ENCODE measurements around the gene PSMD11. TPM values are rescaled to one million over a fixed set of nuclear protein-coding genes. Genes with fewer than 3 reads are reported as not detected.
A peak's percentile ranks its signal among the peaks of the same experiment; 100 is the strongest.

Gene PSMD11
- total RNA-seq, 1 donor from 2014 or later = 109 TPM

DNA sequence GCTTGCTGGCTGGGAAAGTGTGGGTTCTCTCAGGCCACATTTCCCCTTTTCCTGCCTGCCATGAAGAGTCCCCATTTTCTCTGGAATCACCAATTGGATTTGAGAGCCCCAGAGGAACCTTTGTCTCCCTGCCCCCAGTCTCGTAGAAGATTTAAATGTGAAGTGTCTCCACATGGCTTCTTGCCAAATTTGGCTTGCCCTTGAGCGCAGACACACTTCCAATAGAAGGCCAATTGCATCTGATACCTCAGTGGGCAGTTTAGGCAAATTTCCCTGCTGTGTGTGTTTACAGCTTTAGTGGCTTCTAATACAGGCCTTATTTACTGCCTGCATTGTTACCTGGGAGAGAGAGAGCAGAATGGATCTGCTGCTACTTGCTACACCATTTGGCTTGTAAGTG lies 72.1 kb downstream of the PSMD11 start:
- no peak for DNase-seq (ENCODE audit: extremely low spot score, unreplicated experiment)
- Mint-ChIP-seq H3K9me3 (no peaks in the 10 kb centered on the region), H3K36me3 (no peaks in the 10 kb centered on the region), H3K27ac (no peak overlapping the region), H3K27me3 (peaks cover 3% of the 10 kb centered on the region), H3K4me1 (ENCODE audit: unreplicated experiment) (peaks cover 37% of the 10 kb centered on the region), H3K4me3 (peak overlapping the region; percentile 42)
- TF ChIP-seq, protein P1, sequence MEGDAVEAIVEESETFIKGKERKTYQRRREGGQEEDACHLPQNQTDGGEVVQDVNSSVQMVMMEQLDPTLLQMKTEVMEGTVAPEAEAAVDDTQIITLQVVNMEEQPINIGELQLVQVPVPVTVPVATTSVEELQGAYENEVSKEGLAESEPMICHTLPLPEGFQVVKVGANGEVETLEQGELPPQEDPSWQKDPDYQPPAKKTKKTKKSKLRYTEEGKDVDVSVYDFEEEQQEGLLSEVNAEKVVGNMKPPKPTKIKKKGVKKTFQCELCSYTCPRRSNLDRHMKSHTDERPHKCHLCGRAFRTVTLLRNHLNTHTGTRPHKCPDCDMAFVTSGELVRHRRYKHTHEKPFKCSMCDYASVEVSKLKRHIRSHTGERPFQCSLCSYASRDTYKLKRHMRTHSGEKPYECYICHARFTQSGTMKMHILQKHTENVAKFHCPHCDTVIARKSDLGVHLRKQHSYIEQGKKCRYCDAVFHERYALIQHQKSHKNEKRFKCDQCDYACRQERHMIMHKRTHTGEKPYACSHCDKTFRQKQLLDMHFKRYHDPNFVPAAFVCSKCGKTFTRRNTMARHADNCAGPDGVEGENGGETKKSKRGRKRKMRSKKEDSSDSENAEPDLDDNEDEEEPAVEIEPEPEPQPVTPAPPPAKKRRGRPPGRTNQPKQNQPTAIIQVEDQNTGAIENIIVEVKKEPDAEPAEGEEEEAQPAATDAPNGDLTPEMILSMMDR (conservative IDR thresholded peaks at IDR 0.05) = no peak

DNA sequence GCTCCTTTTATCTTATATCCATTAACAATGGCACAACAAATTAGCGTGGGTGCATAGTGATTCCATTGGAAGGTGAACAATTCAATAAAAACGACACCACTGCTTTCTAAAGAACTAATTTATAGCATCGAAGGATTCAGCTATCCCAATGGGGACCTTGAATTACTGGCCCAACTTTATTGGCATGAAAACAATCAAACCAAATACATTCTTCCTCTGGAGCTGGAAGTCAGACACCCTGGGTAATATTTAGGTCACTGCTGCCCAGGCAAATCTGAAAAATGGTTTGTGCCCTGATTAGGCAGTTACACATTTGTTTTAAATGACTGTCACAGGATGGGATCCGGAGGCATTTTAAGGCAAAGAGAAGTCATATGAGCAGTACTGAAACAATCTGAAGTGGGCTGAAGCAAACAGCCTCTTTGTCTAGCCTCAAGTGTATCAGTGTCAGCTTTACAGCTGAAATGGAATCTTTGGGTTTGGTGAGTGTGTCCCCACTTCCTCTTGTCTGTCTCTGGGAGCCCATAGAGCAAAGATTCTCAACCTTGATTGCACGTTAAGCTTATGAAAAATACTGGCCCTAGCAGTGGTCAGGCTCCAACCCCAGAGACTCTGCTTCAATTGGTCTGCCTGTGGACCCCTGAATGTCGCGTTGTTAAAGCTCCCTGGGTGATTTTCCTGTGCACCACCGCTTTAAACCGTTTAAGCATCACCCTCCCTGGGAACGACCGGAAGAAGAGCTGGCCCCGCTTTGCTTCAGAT lies 72.8 kb downstream of the PSMD11 start:
- no peaks in the 10 kb centered on the region for H3K36me3 Mint-ChIP-seq
- H3K27ac Mint-ChIP-seq = no peak overlapping the region
- no peak overlapping the region for H3K4me3 Mint-ChIP-seq
- H3K9me3 Mint-ChIP-seq = no peaks in the 10 kb centered on the region
- no peak for DNase-seq (ENCODE audit: extremely low spot score, unreplicated experiment)
- TF ChIP-seq, protein P1 (conservative IDR thresholded peaks at IDR 0.05) = no peak
- H3K27me3 Mint-ChIP-seq = peaks cover 3% of the 10 kb centered on the region
- H3K4me1 Mint-ChIP-seq (ENCODE audit: unreplicated experiment) = peaks cover 38% of the 10 kb centered on the region

DNA sequence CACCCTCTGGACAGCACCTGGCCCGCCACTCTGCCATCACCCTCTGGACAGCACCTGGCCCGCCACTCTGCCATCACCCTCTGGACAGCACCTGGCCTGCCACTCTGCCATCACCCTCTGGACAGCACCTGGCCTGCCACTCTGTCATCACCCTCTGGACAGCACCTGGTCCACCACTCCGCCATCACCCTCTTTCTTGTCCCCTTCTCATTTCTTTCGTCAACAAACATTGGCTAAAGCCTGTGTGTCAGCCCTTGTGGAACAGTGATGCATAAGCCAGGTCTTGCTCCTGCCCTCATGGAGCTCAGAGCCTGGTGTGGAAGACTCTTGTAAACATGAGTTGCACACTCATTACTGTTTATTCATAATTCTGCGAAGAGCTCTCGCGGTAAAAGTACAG lies 73.7 kb downstream of the PSMD11 start:
- Mint-ChIP-seq H3K4me1 (ENCODE audit: unreplicated experiment) (peaks cover 42% of the 10 kb centered on the region), H3K36me3 (no peaks in the 10 kb centered on the region), H3K27ac (no peak overlapping the region), H3K4me3 (peak overlapping the region; percentile 80), H3K27me3 (peaks cover 3% of the 10 kb centered on the region), H3K9me3 (no peaks in the 10 kb centered on the region)
- TF ChIP-seq, protein P1 (conservative IDR thresholded peaks at IDR 0.05) = no peak
- DNase-seq (ENCODE audit: extremely low spot score, unreplicated experiment) = no peak

DNA sequence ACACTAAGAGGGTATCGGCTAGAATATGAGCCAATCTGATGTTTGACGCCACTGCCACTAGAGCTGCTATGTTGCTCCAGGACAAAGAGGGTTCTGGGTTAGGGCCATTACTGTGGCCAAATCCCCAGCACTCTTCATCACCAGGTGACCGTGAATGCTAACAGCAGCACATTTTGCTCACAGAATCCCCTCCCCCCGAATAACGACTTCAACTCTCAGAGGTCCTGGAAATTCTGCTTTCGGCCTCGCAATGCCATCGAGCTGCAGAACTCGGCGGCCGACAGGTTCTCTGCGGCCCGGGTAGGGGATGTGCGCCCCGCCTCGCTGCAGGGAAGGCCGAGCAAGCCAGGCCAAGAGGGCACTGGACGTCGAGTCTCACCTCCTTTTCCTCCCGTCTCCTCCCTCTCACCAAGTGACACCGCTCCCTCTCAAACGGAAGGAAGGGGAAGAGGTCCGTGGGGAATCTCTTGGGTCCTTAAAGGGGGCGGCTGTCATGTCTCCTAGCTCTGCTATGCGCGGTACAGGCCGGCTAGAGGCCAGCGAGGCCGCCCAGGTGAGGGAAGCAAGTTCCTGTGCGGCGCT lies 74.4 kb downstream of the PSMD11 start:
- Mint-ChIP-seq H3K36me3 (no peaks in the 10 kb centered on the region), H3K27me3 (peaks cover 3% of the 10 kb centered on the region), H3K9me3 (no peaks in the 10 kb centered on the region), H3K4me1 (ENCODE audit: unreplicated experiment) (peaks cover 46% of the 10 kb centered on the region), H3K27ac (peak overlapping the region; percentile 56), H3K4me3 (peak overlapping the region; percentile 80)
- DNase-seq (ENCODE audit: extremely low spot score, unreplicated experiment) = no peak
- TF ChIP-seq, protein P1 (conservative IDR thresholded peaks at IDR 0.05) = no peak

DNA sequence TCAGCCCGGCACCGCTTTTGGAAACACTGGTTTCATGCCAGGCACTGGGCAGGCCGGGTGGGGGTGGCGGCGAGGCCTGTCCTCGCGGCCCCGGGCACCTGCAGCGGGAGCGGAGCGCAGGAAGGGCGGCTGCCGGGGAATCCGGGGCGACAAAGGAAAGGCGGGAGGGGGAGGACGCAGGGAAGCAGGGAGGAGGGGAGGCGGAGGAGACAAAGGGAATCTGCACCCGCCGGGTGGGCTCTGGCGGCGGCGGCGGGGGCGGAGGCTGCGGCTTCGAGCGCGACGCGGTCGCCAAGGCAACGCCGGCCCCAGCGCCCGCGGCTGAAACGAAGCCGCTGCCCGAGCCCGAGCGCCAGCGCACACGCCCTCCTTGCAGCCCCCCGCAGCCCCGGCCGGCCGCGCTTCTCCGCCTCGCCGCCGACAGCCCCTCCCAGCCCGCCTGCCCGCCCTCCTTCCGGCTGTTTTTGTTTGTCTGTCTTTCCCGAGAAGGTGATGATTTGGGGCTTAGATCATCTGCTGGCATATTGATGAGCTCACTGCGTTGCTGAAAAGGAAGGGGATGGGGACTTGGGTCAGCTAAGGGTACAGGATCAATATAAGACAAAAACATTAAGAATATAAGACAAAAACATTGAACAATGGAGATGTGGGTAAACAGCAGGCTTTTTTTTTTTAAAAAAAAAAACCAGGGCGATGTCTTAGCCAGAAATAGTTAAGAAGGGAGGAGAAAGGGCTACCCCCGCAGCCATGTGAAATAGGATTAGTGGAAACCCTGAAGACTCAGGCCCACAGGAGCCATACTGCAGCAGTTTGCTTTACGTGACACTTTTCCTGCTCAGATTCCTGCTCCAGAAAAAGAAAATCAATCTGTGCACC lies 75.2 kb downstream of the PSMD11 start:
- Mint-ChIP-seq H3K36me3 (no peaks in the 10 kb centered on the region), H3K4me1 (ENCODE audit: unreplicated experiment) (peaks cover 46% of the 10 kb centered on the region)
- DNase-seq (ENCODE audit: extremely low spot score, unreplicated experiment) = peak; percentile 81

More for the DNA sequence above, 75.2 kb downstream of the PSMD11 start:
- Mint-ChIP-seq H3K27ac (peak overlapping the region; percentile 87), H3K27me3 (peaks cover 3% of the 10 kb centered on the region), H3K4me3 (peak overlapping the region; percentile 90), H3K9me3 (no peaks in the 10 kb centered on the region)
- TF ChIP-seq, protein P1 (conservative IDR thresholded peaks at IDR 0.05) = no peak
